ENCODE results near the gene TAX1BP3.

GRCh38 chr17:3655766-3656165 lies 12.6 kb downstream of the TAX1BP3 start:
- TF ChIP-seq CTCF (IDR thresholded peaks at IDR 0.05; ENCODE audit: low read depth, low read length) (no peak), EZH2phosphoT487 (IDR thresholded peaks at IDR 0.05; ENCODE audit: low read depth) (no peak)

Measured in OCI-LY3 (cell line).